Erythroblast (primary cell): Measurements from ENCODE around the gene RASSF3.
"Not testable (repeated sequence)": the region's sequence is repeated elsewhere in the genome, so short reads cannot be mapped to it uniquely, and the experiment has no call there.

Experiments
- DNase-seq, 2 experiments: peaks; one replicate each; lab custom pipeline; 2025; lab: John Stamatoyannopoulos, UW
- GATA1 ChIP-seq: IDR thresholded peaks from 2 replicates; pipeline ENCODE4 v1.6.1; 2011; ENCODE audit warnings: low read depth, mild to moderate bottlenecking, control low read depth, low read length, moderate library complexity
- POLR2A ChIP-seq: IDR thresholded peaks from 2 replicates; pipeline ENCODE4 v1.6.1; 2011; ENCODE audit warnings: mild to moderate bottlenecking, low read length

The RASSF3 gene

GRCh38 chr12:64633011-64633939, 23.0 kb downstream of the RASSF3 start:
- TF ChIP-seq POLR2A (no peak), GATA1 (no peak)
- DNase-seq, result no peak

GRCh38 chr12:64633940-64634337, 23.6 kb downstream of the RASSF3 start:
- DNase-seq, result peak in 1 of 2 experiments; percentile 12

GRCh38 chr12:64634508-64635092, 24.3 kb downstream of the RASSF3 start:
- DNase-seq, result no peak
- TF ChIP-seq GATA1 (no peak), POLR2A (no peak)

More at GRCh38 chr12:64633940-64634337, 23.6 kb downstream of the RASSF3 start:
- no peak for TF ChIP-seq GATA1
- no peak for TF ChIP-seq POLR2A

- DNase-seq, result no peak
- TF ChIP-seq POLR2A, result no peak
- no peak for TF ChIP-seq GATA1
Measured at GRCh38 chr12:64635356-64635998, 25.2 kb downstream of the RASSF3 start.

- TF ChIP-seq POLR2A (no peak), GATA1 (no peak)
Measured at GRCh38 chr12:64636856-64637255, 26.6 kb downstream of the RASSF3 start.

DNA sequence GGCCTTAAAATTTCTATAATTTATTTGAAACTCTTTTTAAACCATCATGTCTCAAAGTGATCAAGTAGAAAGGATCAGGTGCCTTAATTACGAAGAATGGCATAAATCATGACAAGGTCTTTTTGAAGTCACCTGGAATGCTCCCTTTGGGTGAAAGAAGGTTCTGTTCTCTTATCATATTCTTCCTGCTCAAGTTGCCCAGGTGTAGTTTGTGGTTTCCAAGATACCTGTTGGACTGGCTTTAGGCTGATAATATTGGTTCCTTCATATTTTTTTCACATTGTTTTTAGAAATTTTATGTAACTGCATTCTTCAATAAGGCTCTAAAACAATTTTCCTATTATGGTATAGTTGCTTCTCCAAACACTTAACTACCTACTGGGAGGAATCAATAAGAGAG, 29.2 kb downstream of the RASSF3 start:
- no peak for DNase-seq
- TF ChIP-seq GATA1 (no peak), POLR2A (no peak)

More at GRCh38 chr12:64636856-64637255, 26.6 kb downstream of the RASSF3 start:
- DNase-seq, result no peak

- TF ChIP-seq GATA1 (no peak), POLR2A (no peak)
- no peak for DNase-seq
Measured at GRCh38 chr12:64646318-64646717, 36.0 kb downstream of the RASSF3 start.

DNA sequence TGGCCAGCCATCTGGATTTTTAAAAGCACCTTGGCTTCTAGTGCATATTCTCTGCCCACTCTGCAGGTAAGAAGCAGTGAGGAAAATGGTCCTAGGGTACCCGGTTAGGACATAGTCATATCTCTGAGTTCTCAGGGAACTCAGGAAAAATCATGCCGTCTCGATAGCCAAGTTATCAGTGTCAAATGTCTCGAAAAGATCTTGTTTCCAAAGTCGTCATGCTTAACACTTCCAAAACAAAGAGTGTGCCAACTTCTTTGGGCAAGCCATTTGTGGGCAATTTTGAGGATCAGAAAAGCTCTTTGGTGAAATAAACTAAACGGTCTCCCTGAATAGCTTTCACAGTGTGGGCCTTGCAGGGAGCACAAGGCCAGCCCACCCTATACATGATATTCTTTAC, 39.2 kb downstream of the RASSF3 start:
- TF ChIP-seq GATA1 (no peak), POLR2A (no peak)
- DNase-seq, result no peak

DNA sequence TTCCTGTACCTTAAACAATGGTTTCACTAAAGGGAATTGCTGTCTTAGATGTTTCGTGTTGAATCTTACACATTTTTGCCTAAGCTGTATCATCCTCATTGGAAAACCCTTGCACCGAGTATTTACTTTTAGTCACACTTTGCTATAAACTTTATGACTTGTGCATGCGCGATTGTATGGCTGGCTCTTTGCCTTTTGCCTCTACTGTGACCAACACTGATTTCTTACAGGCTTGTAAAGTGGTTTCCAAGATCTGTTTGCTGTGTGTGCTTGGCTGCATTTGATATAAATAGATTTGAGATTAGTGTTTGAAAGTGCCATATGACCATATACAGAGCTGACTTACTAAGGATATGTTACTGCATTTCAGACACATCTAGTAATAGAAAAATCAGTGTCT, 40.5 kb downstream of the RASSF3 start:
- no peak for TF ChIP-seq GATA1
- no peak for TF ChIP-seq POLR2A
- DNase-seq, result no peak

DNA sequence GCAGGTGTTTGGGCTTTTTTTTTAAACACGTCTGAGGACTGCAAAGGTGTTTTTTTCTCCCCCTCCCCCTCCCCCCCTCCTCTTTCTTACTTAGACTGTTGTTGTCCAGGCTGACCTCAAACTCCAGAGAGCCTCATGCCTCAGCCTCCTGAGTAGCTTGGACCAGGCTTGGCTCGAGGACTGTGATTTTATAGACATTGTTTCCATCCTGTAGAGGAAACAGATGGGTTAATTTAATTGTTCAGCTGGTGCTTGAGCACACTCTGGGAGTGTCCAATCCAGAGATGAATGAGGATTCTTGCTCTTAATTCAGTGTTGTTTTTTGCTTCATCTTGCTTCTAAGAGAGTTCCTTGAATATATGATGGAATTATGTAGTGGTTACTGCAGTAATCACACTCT, 42.1 kb downstream of the RASSF3 start:
- DNase-seq, result no peak
- TF ChIP-seq GATA1, result no peak
- no peak for TF ChIP-seq POLR2A

GRCh38 chr12:64653123-64653522, 42.8 kb downstream of the RASSF3 start:
- TF ChIP-seq POLR2A (no peak), GATA1 (no peak)
- no peak for DNase-seq

- DNase-seq, result not testable (repeated sequence)
Measured at GRCh38 chr12:64653907-64654306, 43.6 kb downstream of the RASSF3 start.

DNA sequence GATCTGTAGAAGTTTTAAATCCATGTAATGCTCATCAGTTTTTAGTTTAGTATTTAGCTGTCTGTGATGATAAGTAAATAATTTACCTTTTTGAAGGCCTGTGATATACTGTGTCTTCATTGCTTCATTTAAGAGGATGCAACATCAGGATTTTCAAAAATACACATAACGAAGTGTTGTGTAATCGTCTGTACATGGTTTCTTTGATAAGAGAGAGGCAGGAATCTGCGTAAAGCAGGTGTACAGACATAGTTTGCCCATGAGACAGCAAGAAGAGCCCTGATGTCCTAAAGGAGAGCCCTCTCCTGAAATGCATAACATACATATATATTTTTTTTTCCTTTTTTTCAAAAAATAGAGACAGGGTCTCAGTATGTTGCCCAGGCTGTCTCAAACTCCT, 44.8 kb downstream of the RASSF3 start:
- DNase-seq, result no peak
- TF ChIP-seq GATA1 (no peak), POLR2A (no peak)

DNA sequence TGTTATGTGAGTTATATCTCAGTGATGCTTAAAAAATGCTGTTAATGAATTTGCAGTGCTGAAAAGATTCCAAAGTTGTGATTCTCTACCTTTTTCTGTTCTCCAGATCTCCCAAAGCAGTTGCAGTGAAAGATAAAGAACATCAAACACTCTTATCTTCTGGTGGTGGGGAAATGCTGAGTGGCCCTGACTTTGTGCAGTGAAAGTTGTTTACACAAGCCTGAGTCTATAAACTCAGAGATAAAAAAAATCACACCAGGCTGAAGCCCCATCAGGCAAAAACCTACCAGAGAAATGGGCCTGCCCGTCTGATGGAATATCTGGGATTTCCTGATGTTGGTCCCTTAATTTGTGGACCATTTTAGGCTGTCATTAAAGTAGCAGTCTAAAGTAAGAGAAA, 46.1 kb downstream of the RASSF3 start:
- no peak for TF ChIP-seq POLR2A
- TF ChIP-seq GATA1, result no peak
- DNase-seq, result peak in 1 of 2 experiments; percentile 8
